Upper lobe of right lung (tissue), 1 donor: Measurements from ENCODE around the gene SFMBT1. TPM values are rescaled to one million over a fixed set of nuclear protein-coding genes. Genes with fewer than 3 reads are reported as not detected.

ENCODE experiments used
- ATAC-seq: fragments of 200-7000 bp; cut with Tn5 transposase; one replicate; pipeline ENCODE4 v1.9.1; 2020; ENCODE audit warnings: mild to moderate bottlenecking, moderate library complexity
- DNase-seq: peaks from one replicate; pipeline ENCODE4 v3.0.0-alpha.2; 2020
- H3K27ac ChIP-seq: fragments of 200-600 bp; one replicate; pipeline ENCODE4 v1.8.0; 2022
- H3K27me3 ChIP-seq: fragments of 200-600 bp; one replicate; pipeline ENCODE4 v1.8.0; 2022; ENCODE audit warnings: mild to moderate bottlenecking
- H3K36me3 ChIP-seq: fragments of 200-600 bp; one replicate; pipeline ENCODE4 v1.8.0; 2022
- H3K4me1 ChIP-seq: fragments of 200-600 bp; one replicate; pipeline ENCODE4 v1.8.0; 2022
- H3K4me3 ChIP-seq: fragments of 200-600 bp; one replicate; pipeline ENCODE4 v1.8.0; 2022; ENCODE audit warnings: mild to moderate bottlenecking
- H3K9me3 ChIP-seq: fragments of 200-600 bp; one replicate; pipeline ENCODE4 v1.8.0; 2022
- CTCF ChIP-seq: fragments of 200-600 bp; IDR thresholded peaks from one replicate; pipeline ENCODE4 v1.8.0; 2022; ENCODE audit warnings: antibody characterized with exemption
- intact Hi-C: fragments of 100-400 bp; cut with DNase I; formaldehyde crosslinking; loops from one replicate; pipeline ENCODE4 v1.11.0; 2022
- total RNA-seq: library from RNA; stranded (reverse); fragmentation: NEBNext Ultra II Directional; extraction: Animal tissue kit (Norgen Biotek cat#: 25700); gene quantifications from one replicate; pipeline ENCODE4 v1.2.1, GENCODE V29; 2021
- donor health status: DM: no; HTN: yes; CAD: no; lungs with severe emphysema.

SFMBT1 gene
- total RNA-seq, 1 donor from 2014 or later, result 17.2 TPM

- Histone ChIP-seq H3K4me3 (no peak overlapping the region), H3K4me1 (no peaks in the 10 kb centered on the region), H3K9me3 (no peaks in the 10 kb centered on the region), H3K36me3 (no peaks in the 10 kb centered on the region), H3K27me3 (no peaks in the 10 kb centered on the region), H3K27ac (no peak overlapping the region)
- DNase-seq (no peak), ATAC-seq (no peak)
- intact Hi-C loops, result no loop called here
- no peak for TF ChIP-seq CTCF
Observed at GRCh38 chr3:53080612-53081205, 34.8 kb upstream of the SFMBT1 start.

DNA sequence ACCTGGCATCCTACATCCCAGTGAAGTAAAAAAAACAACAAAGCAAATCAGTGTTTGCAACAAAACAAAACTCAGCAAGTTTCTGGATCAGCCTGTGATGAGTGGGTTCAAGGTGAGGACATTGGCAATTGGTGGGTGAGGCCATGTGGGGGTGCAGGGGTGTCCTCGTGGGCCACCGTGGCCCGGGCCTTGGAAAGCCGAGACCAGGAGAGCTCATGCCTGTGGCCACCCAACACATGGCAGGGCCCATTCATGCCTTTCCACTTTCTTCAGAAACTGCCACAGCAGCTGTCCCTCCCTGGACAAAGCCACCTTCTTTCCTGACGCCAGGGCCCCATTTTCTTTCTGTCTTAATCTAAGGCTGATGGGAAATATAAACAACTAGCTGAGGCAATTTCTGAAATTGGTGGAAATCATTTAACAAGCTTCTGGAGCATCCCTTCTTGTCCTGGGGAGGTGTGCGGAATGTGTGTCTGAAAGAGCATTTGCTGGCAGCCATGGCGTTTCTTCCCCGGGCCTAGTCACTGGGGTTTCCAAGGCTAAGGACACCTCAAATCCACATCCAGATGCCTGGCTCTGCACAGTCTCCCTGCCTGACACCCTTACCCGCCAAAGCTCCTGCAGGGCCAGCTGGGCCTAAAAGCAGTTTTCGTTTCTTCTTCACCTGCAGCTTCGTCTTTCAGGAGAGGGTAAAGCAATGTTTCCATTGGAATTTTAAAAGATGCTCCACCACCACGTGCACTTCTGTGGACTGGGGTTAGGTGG is 34.1 kb upstream of the SFMBT1 start:
- no peak overlapping the region for H3K4me3 ChIP-seq
- TF ChIP-seq CTCF, result no peak
- no peaks in the 10 kb centered on the region for H3K4me1 ChIP-seq
- intact Hi-C loops, result no loop called here
- ATAC-seq (no peak), DNase-seq (no peak)
- H3K27me3 ChIP-seq, result no peaks in the 10 kb centered on the region
- H3K9me3 ChIP-seq, result no peaks in the 10 kb centered on the region
- no peak overlapping the region for H3K27ac ChIP-seq
- no peaks in the 10 kb centered on the region for H3K36me3 ChIP-seq

DNA sequence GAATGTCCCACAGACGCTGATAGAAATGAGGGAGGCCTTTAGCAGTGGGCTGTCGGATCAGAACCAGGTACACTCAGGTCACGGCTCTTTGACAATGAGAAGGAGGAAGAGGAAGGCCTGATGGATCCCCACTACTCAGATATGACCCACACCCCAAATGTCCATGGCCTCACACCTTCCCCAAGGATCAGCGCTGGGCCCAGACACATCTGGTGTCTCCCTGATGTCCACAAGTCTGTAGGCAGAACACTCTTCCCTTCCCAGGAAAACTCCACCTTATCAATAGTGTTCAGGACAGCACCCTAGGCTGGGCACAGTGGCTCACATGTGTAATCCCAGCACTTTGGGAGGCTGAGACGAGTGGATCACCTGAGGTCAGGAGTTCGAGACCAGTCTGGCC is 33.3 kb upstream of the SFMBT1 start:
- Histone ChIP-seq H3K4me1 (no peaks in the 10 kb centered on the region), H3K4me3 (no peak overlapping the region), H3K27ac (no peak overlapping the region), H3K9me3 (no peaks in the 10 kb centered on the region), H3K27me3 (no peaks in the 10 kb centered on the region), H3K36me3 (no peaks in the 10 kb centered on the region)
- no peak for DNase-seq
- ATAC-seq, result no peak
- intact Hi-C loops, result no loop called here
- TF ChIP-seq CTCF, result no peak

- no peak for TF ChIP-seq CTCF
- H3K27me3 ChIP-seq, result no peaks in the 10 kb centered on the region
- no peaks in the 10 kb centered on the region for H3K36me3 ChIP-seq
- no peaks in the 10 kb centered on the region for H3K9me3 ChIP-seq
- H3K4me1 ChIP-seq, result peaks cover under 1% of the 10 kb centered on the region
- ATAC-seq (no peak), DNase-seq (no peak)
- no peak overlapping the region for H3K27ac ChIP-seq
- intact Hi-C loops, result no loop called here
- no peak overlapping the region for H3K4me3 ChIP-seq
Observed at GRCh38 chr3:53078656-53079055, 32.8 kb upstream of the SFMBT1 start.

- Histone ChIP-seq H3K4me1 (peaks cover 4% of the 10 kb centered on the region), H3K27me3 (no peaks in the 10 kb centered on the region), H3K36me3 (no peaks in the 10 kb centered on the region), H3K9me3 (no peaks in the 10 kb centered on the region), H3K27ac (no peak overlapping the region), H3K4me3 (no peak overlapping the region)
- ATAC-seq (no peak), DNase-seq (no peak)
- no peak for TF ChIP-seq CTCF
- intact Hi-C loops, result no loop called here
Observed at GRCh38 chr3:53077476-53078220, 31.8 kb upstream of the SFMBT1 start.
